ENCODE data around the gene GATB.
A peak's percentile ranks its signal among the peaks of the same experiment; 100 is the strongest.

The GATB gene

DNA sequence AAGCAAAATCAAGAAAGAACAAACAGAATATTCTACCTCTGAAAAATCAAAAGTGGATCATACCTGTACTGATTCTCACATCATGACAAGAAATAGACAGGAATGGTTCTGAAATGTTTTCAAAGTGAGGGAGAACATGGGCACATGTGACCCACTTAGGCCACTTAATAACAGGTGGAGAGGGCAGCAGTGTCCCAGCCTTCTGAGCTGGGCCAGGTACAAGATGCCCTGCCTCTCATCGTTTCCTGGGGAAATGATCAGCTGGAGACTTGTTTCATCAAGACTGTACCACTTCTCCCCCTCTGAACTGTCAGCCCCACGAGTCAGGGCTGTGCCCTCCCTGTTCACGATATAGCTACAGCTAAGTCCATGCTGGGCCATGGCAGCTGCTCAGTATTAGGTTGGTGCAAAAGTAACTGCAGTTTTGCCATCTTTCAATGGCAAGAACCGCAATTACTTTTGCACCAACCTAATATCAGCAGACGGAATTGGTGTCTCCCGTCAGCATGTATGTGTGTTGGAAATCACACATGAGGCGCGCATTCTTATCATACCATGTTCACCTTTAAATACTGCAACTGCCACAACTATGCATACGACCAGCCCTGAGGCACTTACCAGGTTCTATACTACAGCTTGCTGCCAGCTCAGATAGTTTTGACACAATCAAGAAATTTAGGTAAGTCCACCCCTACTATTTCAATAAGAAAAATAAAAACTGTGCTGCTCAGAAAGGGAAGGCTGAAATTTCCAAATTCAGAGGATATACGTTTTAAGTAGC lies 71.4 kb downstream of the GATB start:
- no peak for DNase-seq
- peaks cover 5% of the 10 kb centered on the region for H3K9me3 Mint-ChIP-seq
- no peak for TF ChIP-seq CTCF (IDR thresholded peaks at IDR 0.05)
- H3K4me1 Mint-ChIP-seq = peaks cover 41% of the 10 kb centered on the region
- H3K27ac Mint-ChIP-seq = peak overlapping the region; percentile 50
- peaks cover 19% of the 10 kb centered on the region for H3K36me3 Mint-ChIP-seq (ENCODE audit: low read depth)
- H3K4me3 Mint-ChIP-seq = no peak overlapping the region
- peaks cover 14% of the 10 kb centered on the region for H3K27me3 Mint-ChIP-seq (ENCODE audit: low read depth, poor library complexity)

GRCh38 chr4:151688785-151689043 lies 72.1 kb downstream of the GATB start:
- H3K27ac Mint-ChIP-seq = peak overlapping the region; percentile 50
- peaks cover 14% of the 10 kb centered on the region for H3K27me3 Mint-ChIP-seq (ENCODE audit: low read depth, poor library complexity)

GRCh38 chr4:151688003-151688784 lies 72.6 kb downstream of the GATB start:
- H3K9me3 Mint-ChIP-seq = peaks cover 5% of the 10 kb centered on the region
- H3K27me3 Mint-ChIP-seq (ENCODE audit: low read depth, poor library complexity) = peaks cover 17% of the 10 kb centered on the region
- TF ChIP-seq CTCF (IDR thresholded peaks at IDR 0.05) = no peak
- H3K27ac Mint-ChIP-seq = peak overlapping the region; percentile 50
- peaks cover 31% of the 10 kb centered on the region for H3K36me3 Mint-ChIP-seq (ENCODE audit: low read depth)
- no peak overlapping the region for H3K4me3 Mint-ChIP-seq
- DNase-seq = no peak
- H3K4me1 Mint-ChIP-seq = peaks cover 43% of the 10 kb centered on the region

More at GRCh38 chr4:151688785-151689043, 72.1 kb downstream of the GATB start:
- Mint-ChIP-seq H3K36me3 (ENCODE audit: low read depth) (peaks cover 26% of the 10 kb centered on the region), H3K4me3 (no peak overlapping the region), H3K4me1 (peaks cover 41% of the 10 kb centered on the region), H3K9me3 (peaks cover 5% of the 10 kb centered on the region)
- DNase-seq = no peak
- no peak for TF ChIP-seq CTCF (IDR thresholded peaks at IDR 0.05)

DNA sequence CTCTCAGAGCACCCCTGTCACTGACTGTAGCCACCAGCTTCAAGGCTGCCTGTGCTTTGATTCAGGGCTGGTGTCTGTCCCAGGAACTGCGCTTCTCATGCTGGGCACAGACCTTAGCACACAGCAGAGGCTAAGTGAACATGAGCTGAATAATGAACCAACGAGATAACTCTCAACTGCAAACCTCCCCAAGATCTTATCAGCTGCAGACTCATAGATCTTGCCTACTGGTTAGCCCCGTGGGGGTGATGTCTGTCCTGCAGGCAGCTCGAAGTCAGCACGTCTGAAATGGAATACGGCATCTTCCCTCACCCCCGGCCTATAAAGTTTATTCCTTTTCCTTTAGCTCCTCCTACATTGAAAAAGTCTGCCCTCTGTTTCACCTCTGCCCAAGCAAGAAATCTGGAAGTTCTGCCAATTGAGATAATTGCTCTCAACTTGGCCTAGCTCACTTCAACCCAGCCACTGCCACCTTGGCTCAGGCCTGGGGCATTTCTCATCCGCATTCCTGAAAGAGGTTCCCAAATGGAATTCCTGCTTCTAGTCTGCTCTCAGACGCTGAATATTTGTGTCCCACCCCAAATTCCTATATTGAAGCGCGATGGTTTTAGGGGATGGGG lies 73.7 kb downstream of the GATB start:
- peaks cover 17% of the 10 kb centered on the region for H3K27me3 Mint-ChIP-seq (ENCODE audit: low read depth, poor library complexity)
- DNase-seq = no peak
- peaks cover 5% of the 10 kb centered on the region for H3K9me3 Mint-ChIP-seq
- peak overlapping the region; percentile 41 for H3K27ac Mint-ChIP-seq
- no peak for TF ChIP-seq CTCF (IDR thresholded peaks at IDR 0.05)
- peaks cover 42% of the 10 kb centered on the region for H3K36me3 Mint-ChIP-seq (ENCODE audit: low read depth)
- H3K4me3 Mint-ChIP-seq = no peak overlapping the region
- H3K4me1 Mint-ChIP-seq = peaks cover 44% of the 10 kb centered on the region

DNA sequence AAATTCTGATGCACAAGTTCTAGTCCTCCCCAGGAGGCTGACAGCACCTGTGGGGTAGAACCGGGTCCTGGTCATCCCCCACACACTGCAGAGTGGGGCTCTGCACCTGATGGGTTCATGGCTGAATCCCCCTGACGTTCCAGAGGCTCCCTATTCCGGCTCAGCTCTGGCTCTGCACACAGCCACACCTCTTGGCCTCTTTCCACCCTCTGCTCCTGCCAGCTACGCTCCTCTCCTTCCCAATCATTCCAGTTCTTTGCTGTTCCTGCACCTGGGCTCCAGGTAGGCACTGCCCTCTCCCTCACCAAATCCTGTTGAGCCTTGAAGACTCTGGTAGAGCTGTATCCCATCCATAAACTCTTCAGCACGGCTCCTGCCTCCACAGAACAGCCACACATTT lies 75.5 kb downstream of the GATB start:
- H3K9me3 Mint-ChIP-seq = peaks cover 5% of the 10 kb centered on the region
- peaks cover 28% of the 10 kb centered on the region for H3K4me1 Mint-ChIP-seq
- no peak for DNase-seq
- peaks cover 17% of the 10 kb centered on the region for H3K27me3 Mint-ChIP-seq (ENCODE audit: low read depth, poor library complexity)
- no peak overlapping the region for H3K27ac Mint-ChIP-seq
- no peak overlapping the region for H3K4me3 Mint-ChIP-seq
- peaks cover 52% of the 10 kb centered on the region for H3K36me3 Mint-ChIP-seq (ENCODE audit: low read depth)
- TF ChIP-seq CTCF (IDR thresholded peaks at IDR 0.05) = no peak
